Measurements from ENCODE around the gene ELL2. TPM values are rescaled to one million over a fixed set of nuclear protein-coding genes. Genes with fewer than 3 reads are reported as not detected.

Gene ELL2
- total and polyA plus RNA-seq, 2 of the 13 experiments (the other 11 are each of a cell fraction or from before 2014, with no cell fraction given), result 78.9 to 97.1 TPM

DNA sequence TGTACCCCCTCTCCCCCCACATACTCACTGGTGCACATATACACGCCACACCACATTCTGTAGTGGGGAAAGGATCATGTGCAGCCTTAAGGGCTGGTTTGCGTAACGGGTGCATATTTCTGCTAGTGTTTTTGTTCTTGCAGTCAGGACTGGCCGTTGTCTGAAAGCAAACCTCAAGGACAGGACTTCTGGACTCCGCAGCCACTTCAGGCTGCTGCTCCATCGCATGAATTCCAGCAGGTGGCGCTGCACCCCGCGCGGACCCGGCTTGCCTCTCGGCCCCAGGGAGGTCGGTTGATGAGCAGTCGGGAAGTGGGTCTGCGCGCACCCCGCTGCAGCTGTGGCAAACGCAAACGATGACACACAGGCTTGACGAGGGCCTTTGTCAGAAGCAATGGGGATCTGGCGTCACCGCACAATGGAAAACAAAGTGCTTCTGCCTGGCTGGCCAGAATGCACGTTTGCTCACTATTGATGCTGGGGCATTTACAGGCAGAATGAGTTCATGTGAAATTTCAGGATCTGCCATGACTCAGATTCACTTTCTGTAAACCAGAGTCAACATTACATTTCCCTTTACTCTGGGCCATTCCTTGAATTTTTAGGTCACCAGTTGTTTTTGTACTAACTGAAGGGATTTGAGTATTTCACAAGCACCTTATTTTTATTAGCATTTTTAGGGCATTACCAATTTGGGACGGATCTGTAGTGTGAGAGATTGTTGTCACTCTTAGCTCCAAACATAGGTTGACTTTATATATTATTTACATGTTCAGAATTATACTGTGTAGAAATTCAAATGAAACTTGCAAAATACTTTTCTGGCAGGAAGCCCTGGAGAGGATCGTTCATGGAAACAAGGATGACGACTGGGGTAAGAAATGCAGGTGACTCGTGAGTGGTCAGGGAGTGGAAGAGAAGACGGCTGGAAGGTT is 102.7 kb downstream of the ELL2 start (continued):
- TF ChIP-seq, protein P1, sequence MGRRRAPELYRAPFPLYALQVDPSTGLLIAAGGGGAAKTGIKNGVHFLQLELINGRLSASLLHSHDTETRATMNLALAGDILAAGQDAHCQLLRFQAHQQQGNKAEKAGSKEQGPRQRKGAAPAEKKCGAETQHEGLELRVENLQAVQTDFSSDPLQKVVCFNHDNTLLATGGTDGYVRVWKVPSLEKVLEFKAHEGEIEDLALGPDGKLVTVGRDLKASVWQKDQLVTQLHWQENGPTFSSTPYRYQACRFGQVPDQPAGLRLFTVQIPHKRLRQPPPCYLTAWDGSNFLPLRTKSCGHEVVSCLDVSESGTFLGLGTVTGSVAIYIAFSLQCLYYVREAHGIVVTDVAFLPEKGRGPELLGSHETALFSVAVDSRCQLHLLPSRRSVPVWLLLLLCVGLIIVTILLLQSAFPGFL (CRISPR knock-in tag; IDR thresholded peaks at IDR 0.05), result no peak
- TF ChIP-seq KLF9 (CRISPR knock-in tag; IDR thresholded peaks at IDR 0.05; ENCODE audit: low read depth), result peak; percentile 79; the same call in 1 of the 2 replicates
- no peak for TF ChIP-seq NFIC (IDR thresholded peaks at IDR 0.05; ENCODE audit: low read length)
- peak; percentile 75 for TF ChIP-seq ZNF629 (CRISPR knock-in tag; conservative IDR thresholded peaks at IDR 0.05)
- TF ChIP-seq CREM (IDR thresholded peaks at IDR 0.05), result peak; percentile 82
- no peak for TF ChIP-seq CREM (CRISPR knock-in tag; IDR thresholded peaks at IDR 0.05)
- no peak for TF ChIP-seq SRSF9 (IDR thresholded peaks at IDR 0.05; ENCODE audit: borderline replicate concordance, insufficient read depth, low read depth, low read length, poor library complexity, severe bottlenecking)
- TF ChIP-seq, protein P2, sequence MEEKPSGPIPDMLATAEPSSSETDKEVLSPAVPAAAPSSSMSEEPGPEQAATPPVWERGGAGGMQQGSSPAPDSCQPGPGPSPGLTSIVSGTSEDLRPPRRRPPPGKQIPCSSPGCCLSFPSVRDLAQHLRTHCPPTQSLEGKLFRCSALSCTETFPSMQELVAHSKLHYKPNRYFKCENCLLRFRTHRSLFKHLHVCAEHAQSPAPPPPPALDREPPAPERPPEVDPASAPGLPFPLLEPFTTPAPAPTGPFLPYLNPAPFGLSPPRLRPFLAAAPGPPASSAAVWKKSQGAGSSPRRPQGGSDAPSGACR (CRISPR knock-in tag; IDR thresholded peaks at IDR 0.05), result peak; percentile 77; the same call in 1 of the 2 replicates
- TF ChIP-seq, protein P3, sequence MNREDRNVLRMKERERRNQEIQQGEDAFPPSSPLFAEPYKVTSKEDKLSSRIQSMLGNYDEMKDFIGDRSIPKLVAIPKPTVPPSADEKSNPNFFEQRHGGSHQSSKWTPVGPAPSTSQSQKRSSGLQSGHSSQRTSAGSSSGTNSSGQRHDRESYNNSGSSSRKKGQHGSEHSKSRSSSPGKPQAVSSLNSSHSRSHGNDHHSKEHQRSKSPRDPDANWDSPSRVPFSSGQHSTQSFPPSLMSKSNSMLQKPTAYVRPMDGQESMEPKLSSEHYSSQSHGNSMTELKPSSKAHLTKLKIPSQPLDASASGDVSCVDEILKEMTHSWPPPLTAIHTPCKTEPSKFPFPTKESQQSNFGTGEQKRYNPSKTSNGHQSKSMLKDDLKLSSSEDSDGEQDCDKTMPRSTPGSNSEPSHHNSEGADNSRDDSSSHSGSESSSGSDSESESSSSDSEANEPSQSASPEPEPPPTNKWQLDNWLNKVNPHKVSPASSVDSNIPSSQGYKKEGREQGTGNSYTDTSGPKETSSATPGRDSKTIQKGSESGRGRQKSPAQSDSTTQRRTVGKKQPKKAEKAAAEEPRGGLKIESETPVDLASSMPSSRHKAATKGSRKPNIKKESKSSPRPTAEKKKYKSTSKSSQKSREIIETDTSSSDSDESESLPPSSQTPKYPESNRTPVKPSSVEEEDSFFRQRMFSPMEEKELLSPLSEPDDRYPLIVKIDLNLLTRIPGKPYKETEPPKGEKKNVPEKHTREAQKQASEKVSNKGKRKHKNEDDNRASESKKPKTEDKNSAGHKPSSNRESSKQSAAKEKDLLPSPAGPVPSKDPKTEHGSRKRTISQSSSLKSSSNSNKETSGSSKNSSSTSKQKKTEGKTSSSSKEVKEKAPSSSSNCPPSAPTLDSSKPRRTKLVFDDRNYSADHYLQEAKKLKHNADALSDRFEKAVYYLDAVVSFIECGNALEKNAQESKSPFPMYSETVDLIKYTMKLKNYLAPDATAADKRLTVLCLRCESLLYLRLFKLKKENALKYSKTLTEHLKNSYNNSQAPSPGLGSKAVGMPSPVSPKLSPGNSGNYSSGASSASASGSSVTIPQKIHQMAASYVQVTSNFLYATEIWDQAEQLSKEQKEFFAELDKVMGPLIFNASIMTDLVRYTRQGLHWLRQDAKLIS (CRISPR knock-in tag; IDR thresholded peaks at IDR 0.05), result 0 out of 2 replicates have a peak, but pooled peaks have one; percentile 73
- TF ChIP-seq ZNF788 (CRISPR knock-in tag; IDR thresholded peaks at IDR 0.05; ENCODE audit: borderline replicate concordance), result peak; percentile 87; the same call in 1 of the 2 replicates
- no peak for TF ChIP-seq SP1 (IDR thresholded peaks at IDR 0.05)
- TF ChIP-seq SP1 (CRISPR knock-in tag; IDR thresholded peaks at IDR 0.05), result no peak
- TF ChIP-seq ZNF543 (CRISPR knock-in tag; IDR thresholded peaks at IDR 0.05), result 0 out of 2 replicates have a peak, but pooled peaks have one; percentile 42
- TF ChIP-seq FOXA3 (CRISPR knock-in tag; IDR thresholded peaks at IDR 0.05), result peak; percentile 77
- no peak for TF ChIP-seq ZNF484 (CRISPR knock-in tag; IDR thresholded peaks at IDR 0.05; ENCODE audit: borderline replicate concordance, low read depth)
- TF ChIP-seq KLF12 (CRISPR knock-in tag; IDR thresholded peaks at IDR 0.05; ENCODE audit: borderline replicate concordance), result no peak
- no peak; the same call in 1 of the 2 replicates for TF ChIP-seq MEIS1 (CRISPR knock-in tag; IDR thresholded peaks at IDR 0.05; ENCODE audit: borderline replicate concordance)
- no peak for TF ChIP-seq NFIB (CRISPR knock-in tag; IDR thresholded peaks at IDR 0.05; ENCODE audit: borderline replicate concordance)
- no peak for TF ChIP-seq ZNF260 (CRISPR knock-in tag; IDR thresholded peaks at IDR 0.05; ENCODE audit: borderline replicate concordance, low read depth)
- TF ChIP-seq PITX1 (CRISPR knock-in tag; IDR thresholded peaks at IDR 0.05), result peak; percentile 30; the same call in 1 of the 2 replicates
- peak; percentile 82 for TF ChIP-seq ZMYM3 (CRISPR knock-in tag; IDR thresholded peaks at IDR 0.05)
- peak; percentile 34; the same call in 1 of the 2 replicates for TF ChIP-seq POLR2G (IDR thresholded peaks at IDR 0.05; ENCODE audit: low read depth, low read length)
- TF ChIP-seq TAF1 (CRISPR knock-in tag; IDR thresholded peaks at IDR 0.05), result peak; percentile 37; the same call in 1 of the 2 replicates
- TF ChIP-seq ZBTB3 (CRISPR knock-in tag; IDR thresholded peaks at IDR 0.05; ENCODE audit: borderline replicate concordance, low read depth), result no peak; the same call in 1 of the 2 replicates
- no peak for TF ChIP-seq ZNF562 (CRISPR knock-in tag; IDR thresholded peaks at IDR 0.05; ENCODE audit: borderline replicate concordance)

All from HepG2 (cell line).